Tibial nerve (tissue), 4 donors: Measurements from ENCODE around the gene IFI27L1. TPM values are rescaled to one million over a fixed set of nuclear protein-coding genes. Genes with fewer than 3 reads are reported as not detected.

ENCODE experiments used
- DNase-seq, 2 donors: peaks; one replicate each; pipeline ENCODE4 v3.0.0-alpha.2; 2019; ENCODE audit warnings: low spot score in 2 of 2
- H3K27ac ChIP-seq, 4 donors: fragments of 200-600 bp; sonication (generic) in 3 of 4; one replicate each; pipeline ENCODE4 v1.5.1; 2017 to 2019; ENCODE audit warnings: mild to moderate bottlenecking in 1 of 4
- H3K27me3 ChIP-seq, 2 donors: fragments of 200-600 bp; sonication (generic) in 1 of 2; one replicate each; pipeline versions ENCODE4 v1.5.1 to v1.6.0; 2017 to 2019
- H3K36me3 ChIP-seq, 3 donors: fragments of 200-600 bp; sonication (generic); one replicate each; pipeline ENCODE4 v1.5.1; 2018 to 2019
- H3K4me1 ChIP-seq, 4 donors: fragments of 200-600 bp; sonication (generic) in 3 of 4; one replicate each; pipeline ENCODE4 v1.5.1; 2017 to 2019
- H3K4me3 ChIP-seq, 4 donors: fragments of 200-600 bp; sonication (generic) in 3 of 4; one replicate each; pipeline ENCODE4 v1.5.1; 2017 to 2019; ENCODE audit warnings: mild to moderate bottlenecking in 1 of 4, moderate library complexity in 1 of 4
- H3K9me3 ChIP-seq, 4 donors: fragments of 200-600 bp; sonication (generic) in 3 of 4; one replicate each; pipeline ENCODE4 v1.5.1; 2017 to 2019
- EP300 ChIP-seq, 2 donors: sonication (generic); formaldehyde crosslinking; IDR thresholded peaks; one replicate each; pipeline ENCODE4 v1.6.1; 2017; ENCODE audit warnings: antibody characterized with exemption in 2 of 2, mild to moderate bottlenecking in 1 of 2
- POLR2A ChIP-seq, 2 donors: fragments of 450-650 bp; IDR thresholded peaks; one replicate each; pipeline ENCODE4 v1.6.1; 2017; ENCODE audit warnings: antibody characterized with exemption in 2 of 2, mild to moderate bottlenecking in 2 of 2, moderate library complexity in 2 of 2
- WGBS, 2 donors: methylation state at CpG; one replicate each; pipeline ENCODE4 v1.1.5; 2018; 5-methylcytosine and 5-hydroxymethylcytosine counted together
- total RNA-seq, 4 donors: library from RNA; depleted of rRNA; stranded (reverse); fragments of >200 nt; gene quantifications; one replicate each; pipeline ENCODE4 v1.1.0, GENCODE V29; 2016
- TF ChIP-seq, protein P1 (sequence below), 5 experiments: fragments of 200-600 bp in 3 of 5; fragments of 450-650 bp in 2 of 5; sonication (generic) in 3 of 5; IDR thresholded peaks; one replicate each; pipeline ENCODE4 v1.5.1; 2016 to 2019; ENCODE audit warnings: antibody characterized with exemption in 5 of 5, mild to moderate bottlenecking in 3 of 5, moderate library complexity in 2 of 5

The IFI27L1 gene
- total RNA-seq, 4 donors from 2014 or later, result 2.7 to 14.6 (median 7.2) TPM

- Histone ChIP-seq H3K27ac (peak within 1 kb of the TSS; percentile 84 to 94 (median 88)), H3K4me3 (peak within 1 kb of the TSS; percentile 26 to 56 (median 38)), H3K27me3 (no peaks in the 10 kb centered on the region), H3K4me1 (peaks cover 0 to 43% (median 13%) of the 10 kb centered on the region in 4 donors), H3K36me3 (no peaks in the 10 kb centered on the region), H3K9me3 (no peaks in the 10 kb centered on the region)
- peak in 1 of 2 donors; percentile 89 for TF ChIP-seq EP300 (IDR thresholded peaks at IDR 0.05)
- TF ChIP-seq, protein P1, sequence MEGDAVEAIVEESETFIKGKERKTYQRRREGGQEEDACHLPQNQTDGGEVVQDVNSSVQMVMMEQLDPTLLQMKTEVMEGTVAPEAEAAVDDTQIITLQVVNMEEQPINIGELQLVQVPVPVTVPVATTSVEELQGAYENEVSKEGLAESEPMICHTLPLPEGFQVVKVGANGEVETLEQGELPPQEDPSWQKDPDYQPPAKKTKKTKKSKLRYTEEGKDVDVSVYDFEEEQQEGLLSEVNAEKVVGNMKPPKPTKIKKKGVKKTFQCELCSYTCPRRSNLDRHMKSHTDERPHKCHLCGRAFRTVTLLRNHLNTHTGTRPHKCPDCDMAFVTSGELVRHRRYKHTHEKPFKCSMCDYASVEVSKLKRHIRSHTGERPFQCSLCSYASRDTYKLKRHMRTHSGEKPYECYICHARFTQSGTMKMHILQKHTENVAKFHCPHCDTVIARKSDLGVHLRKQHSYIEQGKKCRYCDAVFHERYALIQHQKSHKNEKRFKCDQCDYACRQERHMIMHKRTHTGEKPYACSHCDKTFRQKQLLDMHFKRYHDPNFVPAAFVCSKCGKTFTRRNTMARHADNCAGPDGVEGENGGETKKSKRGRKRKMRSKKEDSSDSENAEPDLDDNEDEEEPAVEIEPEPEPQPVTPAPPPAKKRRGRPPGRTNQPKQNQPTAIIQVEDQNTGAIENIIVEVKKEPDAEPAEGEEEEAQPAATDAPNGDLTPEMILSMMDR (IDR thresholded peaks at IDR 0.05), result no peak
- TF ChIP-seq POLR2A (IDR thresholded peaks at IDR 0.05), result peak; percentile 21 to 76
- peak; percentile 59 to 78 for DNase-seq
- 54 to 56% methylated on average over 14 of the region's 14 CpGs for WGBS, 2 donors
These were observed 29.6 kb downstream of the IFI27L1 start, which contains the start of gene IFI27 for GRCh38 chr14:94110552-94111181. IFI27 (plus strand) TSS chr14:94110736.

DNA sequence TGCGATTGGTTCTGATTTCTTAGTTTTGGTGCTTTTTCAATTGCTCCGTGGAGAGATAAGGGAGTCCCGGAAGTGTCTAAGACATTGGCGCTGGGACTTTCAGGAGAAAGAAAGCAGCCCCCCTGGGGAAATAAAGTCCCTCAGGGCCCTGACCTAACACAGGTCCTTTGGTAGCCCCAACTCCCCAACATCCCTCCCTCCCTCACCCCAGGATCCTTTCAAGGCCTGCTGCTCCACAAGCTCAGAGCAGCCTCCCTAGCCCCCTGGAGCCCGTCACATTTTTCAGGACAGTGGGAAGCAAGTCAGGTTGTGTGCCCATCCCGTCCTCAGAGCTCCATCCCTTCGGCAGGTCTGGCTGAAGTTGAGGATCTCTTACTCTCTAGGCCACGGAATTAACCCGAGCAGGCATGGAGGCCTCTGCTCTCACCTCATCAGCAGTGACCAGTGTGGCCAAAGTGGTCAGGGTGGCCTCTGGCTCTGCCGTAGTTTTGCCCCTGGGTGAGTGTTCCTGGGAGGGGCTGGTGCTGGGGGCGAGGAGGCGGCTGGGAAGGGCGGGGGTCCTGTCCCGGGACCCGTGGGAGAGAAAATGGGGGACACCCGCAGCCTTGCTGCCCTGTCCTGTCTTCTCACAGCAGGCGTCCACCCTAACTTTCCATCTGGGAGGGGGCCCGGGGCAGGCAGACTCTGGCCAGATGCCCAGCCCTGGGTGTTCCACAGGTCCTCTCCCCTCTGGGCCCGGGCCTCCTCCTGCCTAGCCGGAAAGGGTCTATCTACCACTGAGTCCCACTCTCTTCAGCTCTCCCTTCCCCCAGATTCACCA lies 30.4 kb downstream of the IFI27L1 start:
- peak overlapping the region; percentile 26 to 56 (median 38) for H3K4me3 ChIP-seq
- no peak for DNase-seq
- H3K36me3 ChIP-seq, result no peaks in the 10 kb centered on the region
- 76 to 80% methylated on average over 12 to 15 of the region's 20 CpGs for WGBS, 2 donors
- peaks cover 0 to 46% (median 13%) of the 10 kb centered on the region in 4 donors for H3K4me1 ChIP-seq
- H3K9me3 ChIP-seq, result no peaks in the 10 kb centered on the region
- H3K27me3 ChIP-seq, result peaks cover 0 to 3% of the 10 kb centered on the region in 2 donors
- peak overlapping the region; percentile 84 to 94 (median 88) for H3K27ac ChIP-seq
- TF ChIP-seq EP300 (IDR thresholded peaks at IDR 0.05) (no peak), POLR2A (IDR thresholded peaks at IDR 0.05) (no peak)
- TF ChIP-seq, protein P1 (IDR thresholded peaks at IDR 0.05), result no peak

- Histone ChIP-seq H3K9me3 (no peaks in the 10 kb centered on the region), H3K4me1 (peaks cover 0 to 46% (median 13%) of the 10 kb centered on the region in 4 donors), H3K27me3 (peaks cover 0 to 7% of the 10 kb centered on the region in 2 donors), H3K4me3 (peak overlapping the region in 3 of 4 donors; percentile 11 to 56 (median 26)), H3K27ac (peak overlapping the region in 3 of 4 donors; percentile 85 to 94 (median 90)), H3K36me3 (no peaks in the 10 kb centered on the region)
- WGBS, 2 donors, result 68 to 79% methylated on average over 6 of the region's 6 CpGs
- TF ChIP-seq, protein P1 (IDR thresholded peaks at IDR 0.05), result no peak
- TF ChIP-seq EP300 (IDR thresholded peaks at IDR 0.05), result no peak
- no peak for TF ChIP-seq POLR2A (IDR thresholded peaks at IDR 0.05)
- no peak for DNase-seq
These were observed 31.5 kb downstream of the IFI27L1 start for GRCh38 chr14:94112513-94113063.

DNA sequence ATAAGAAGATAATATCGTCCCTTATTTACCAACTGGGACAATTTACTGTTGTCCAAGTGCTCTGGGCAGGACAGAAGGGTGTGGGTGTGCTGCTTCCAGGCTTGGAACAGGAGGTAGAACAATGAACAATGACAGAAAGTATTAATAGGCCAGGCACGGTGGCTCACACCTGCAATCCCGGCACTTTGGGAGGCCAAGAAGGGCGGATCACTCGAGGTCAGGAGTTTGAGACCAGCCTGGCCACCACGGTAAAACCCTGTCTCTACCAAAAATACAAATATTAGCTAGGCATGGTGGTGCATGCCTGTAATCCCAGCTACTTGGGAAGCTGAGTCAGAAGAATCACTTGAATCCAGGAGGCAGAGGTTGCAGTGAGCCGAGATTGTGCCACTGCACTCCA lies 32.0 kb downstream of the IFI27L1 start:
- WGBS, 2 donors, result 52 to 72% methylated on average over 7 of the region's 7 CpGs
- Histone ChIP-seq H3K4me3 (peak overlapping the region in 1 of 4 donors; percentile 56), H3K27ac (peak overlapping the region in 3 of 4 donors; percentile 79 to 94 (median 85))

More for the DNA sequence above, 32.0 kb downstream of the IFI27L1 start:
- no peak for TF ChIP-seq POLR2A (IDR thresholded peaks at IDR 0.05)
- no peak for TF ChIP-seq EP300 (IDR thresholded peaks at IDR 0.05)
- TF ChIP-seq, protein P1 (IDR thresholded peaks at IDR 0.05), result no peak
- Histone ChIP-seq H3K9me3 (no peaks in the 10 kb centered on the region), H3K4me1 (peaks cover 0 to 46% (median 13%) of the 10 kb centered on the region in 4 donors), H3K36me3 (no peaks in the 10 kb centered on the region), H3K27me3 (peaks cover 0 to 7% of the 10 kb centered on the region in 2 donors)
- DNase-seq, result no peak
